K562 treated with DMSO at 1 percent for 24 hours (cell line): ENCODE data around the gene MSTN. TPM values are rescaled to one million over a fixed set of nuclear protein-coding genes. Genes with fewer than 3 reads are reported as not detected.

Source experiments
- total RNA-seq: library from RNA; unstranded; fragments of 300-600 nt; gene quantifications from 2 replicates; pipeline ENCODE4 v1.2.3, GENCODE V29; 2022; ENCODE audit warnings: low read depth; ENCODE audit not compliant: insufficient read depth

Gene MSTN
- total RNA-seq = not detected in 2 replicates

DNA sequence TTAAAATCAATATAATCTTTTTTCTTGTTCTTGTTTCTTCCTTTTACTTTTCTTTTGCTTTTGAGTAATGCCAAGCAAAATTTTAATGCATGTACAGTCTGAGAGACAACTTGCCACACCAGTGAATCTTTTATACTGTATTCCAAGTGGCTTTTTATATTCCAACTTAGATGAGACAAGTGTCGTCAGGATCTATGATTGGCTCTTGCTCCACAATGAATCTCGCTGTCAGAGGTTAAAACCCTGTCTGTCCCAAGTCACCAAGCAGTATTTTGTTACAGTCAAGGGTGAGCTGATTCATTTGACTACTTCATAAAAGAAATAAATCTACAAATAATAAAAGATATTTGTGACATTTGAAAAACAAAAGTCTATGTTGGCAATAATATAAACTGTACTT, at the start of gene MSTN:
Gene MSTN (minus strand): TSS at position 129 of the 400 bp plus-strand sequence. CDS start 133 bp downstream, outside the sequence.

